Measurements from ENCODE around the gene SOX6. TPM values are rescaled to one million over a fixed set of nuclear protein-coding genes. Genes with fewer than 3 reads are reported as not detected.

Gene SOX6
- total and polyA plus RNA-seq, 2 of the 13 experiments (the other 11 are each of a cell fraction or from before 2014, with no cell fraction given): 2.6 to 11.2 TPM

GRCh38 chr11:16293204-16293681, 63.1 kb downstream of the SOX6 start (continued):
- TF ChIP-seq ZUFSP (CRISPR knock-in tag; IDR thresholded peaks at IDR 0.05; ENCODE audit: borderline replicate concordance) (no peak), CBX5 (CRISPR knock-in tag; IDR thresholded peaks at IDR 0.05; ENCODE audit: borderline replicate concordance) (no peak)

DNA sequence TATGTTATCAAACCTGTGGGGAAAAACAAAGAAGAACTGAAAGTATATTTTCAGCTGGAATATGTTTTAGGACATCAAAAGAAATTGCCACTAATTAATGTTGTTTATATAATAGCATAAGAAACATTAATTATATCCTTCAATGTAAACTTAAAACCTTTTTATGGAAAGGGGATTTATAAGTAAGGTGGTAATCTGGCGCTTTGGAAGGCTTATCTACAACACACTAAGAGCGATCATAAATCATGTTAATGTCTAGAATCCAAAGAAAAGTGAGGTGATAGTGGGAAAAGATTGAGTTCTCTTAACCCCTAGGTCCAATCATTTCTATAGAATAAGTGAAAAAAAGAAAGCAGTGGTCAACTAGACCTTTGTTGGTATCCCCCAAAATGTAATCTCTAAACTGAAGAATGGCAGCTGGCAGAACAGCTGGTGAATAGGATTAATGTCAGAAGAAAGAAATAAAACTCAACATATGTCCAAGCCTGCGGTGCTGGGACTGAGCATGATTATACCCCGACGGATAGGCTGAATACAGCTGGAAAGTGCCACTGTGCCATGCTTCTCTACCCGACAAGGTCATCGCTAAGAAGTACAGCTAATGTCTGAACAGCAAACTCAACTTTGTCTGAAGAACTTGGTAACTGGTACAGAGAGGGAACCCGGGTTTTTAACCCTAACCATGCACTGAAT, 64.0 kb downstream of the SOX6 start:
- Histone ChIP-seq H3K4me2 (ENCODE audit: low read depth, low read length) (no peak overlapping the region), H3K4me3 (replicated peaks in 1 of 3; ENCODE audit: insufficient read depth in 1 of 3, low read depth in 2 of 3, low read length in 3 of 3) (no peak overlapping the region), H3K9me3 (ENCODE audit: low read length) (no peaks in the 10 kb centered on the region), H4K20me1 (ENCODE audit: insufficient read depth, low read length) (no peaks in the 10 kb centered on the region), H2AFZ (ENCODE audit: low read length) (no peak overlapping the region), H3K79me2 (ENCODE audit: insufficient read depth, low read length) (no peaks in the 10 kb centered on the region), H3K9ac (ENCODE audit: insufficient read depth, low read depth, low read length) (no peak overlapping the region), H3K27me3 (ENCODE audit: control insufficient read depth in 1 of 2, insufficient read depth in 2 of 2, low read length in 2 of 2) (no peaks in the 10 kb centered on the region), H3K27ac (ENCODE audit: extremely low read length, insufficient read depth, low read length) (no peak overlapping the region), H3K36me3 (replicated peaks in 1 of 2; ENCODE audit: control insufficient read depth in 1 of 2, insufficient read depth in 2 of 2, low read length in 2 of 2) (no peaks in the 10 kb centered on the region), H3K4me1 (ENCODE audit: insufficient read depth, low read length) (no peaks in the 10 kb centered on the region)
- no peak for ATAC-seq
- 44% methylated on average over 6 of the region's 8 CpGs for WGBS (ENCODE audit: low lambda C conversion rate)
- FAIRE-seq: no peak
- in situ Hi-C loops (cut with HindIII; ENCODE audit: extremely low pct_ligation_motif_present, low pct_unique_long_range_greater_than_20kb) (no loop called here), intact Hi-C loops (cut with micrococcal nuclease; ENCODE audit: unreplicated experiment) (no loop called here)
- BruUV-seq (replicated peaks): no TSS peak
- CTCF ChIA-PET (ENCODE audit: low intra/inter-chr PET ratio, low total read pairs): no interaction called here
- no peak for DNase-seq (ENCODE audit: low spot score)
- POLR2A ChIA-PET: no interaction called here
- no peak for TF ChIP-seq SPEN (CRISPR knock-in tag; IDR thresholded peaks at IDR 0.05; ENCODE audit: low read depth)
- TF ChIP-seq KDM5A (IDR thresholded peaks at IDR 0.05; ENCODE audit: borderline replicate concordance, low read length): no peak
- TF ChIP-seq SNAPC2 (CRISPR knock-in tag; IDR thresholded peaks at IDR 0.05): no peak
- no peak for TF ChIP-seq ZNF850 (CRISPR knock-in tag; conservative IDR thresholded peaks at IDR 0.05)
- no peak for TF ChIP-seq ZSCAN20 (CRISPR knock-in tag; IDR thresholded peaks at IDR 0.05; ENCODE audit: borderline replicate concordance)
